Ishikawa (cell line): ENCODE results near the gene ANKRD24.

Source experiments
- CEBPB ChIP-seq: IDR thresholded peaks from 2 replicates; pipeline ENCODE4 v1.6.1; 2012
- CREB1 ChIP-seq: IDR thresholded peaks from 2 replicates; pipeline ENCODE4 v1.6.1; 2012; ENCODE audit warnings: low read depth
- EGR1 ChIP-seq: IDR thresholded peaks from 2 replicates; pipeline ENCODE4 v1.6.1; 2012
- EP300 ChIP-seq: IDR thresholded peaks from 2 replicates; pipeline ENCODE4 v1.6.1; 2012; ENCODE audit warnings: borderline replicate concordance
- FOXM1 ChIP-seq: IDR thresholded peaks from 2 replicates; pipeline ENCODE4 v1.6.1; 2012; ENCODE audit warnings: low read depth, borderline replicate concordance
- RAD21 ChIP-seq: IDR thresholded peaks from 2 replicates; pipeline ENCODE4 v1.6.1; 2012; ENCODE audit warnings: low read depth
- TAF1 ChIP-seq: IDR thresholded peaks from 2 replicates; pipeline ENCODE4 v1.6.1; 2012; ENCODE audit warnings: low read depth, mild to moderate bottlenecking
- TCF12 ChIP-seq: IDR thresholded peaks from 2 replicates; pipeline ENCODE4 v1.6.1; 2012; ENCODE audit warnings: low read depth
- USF1 ChIP-seq: IDR thresholded peaks from 2 replicates; pipeline ENCODE4 v1.6.1; 2012
- YY1 ChIP-seq: IDR thresholded peaks from 2 replicates; pipeline ENCODE4 v1.6.1; 2012; ENCODE audit warnings: low read depth
- TF ChIP-seq, protein P1 (sequence below): IDR thresholded peaks from 2 replicates; pipeline ENCODE4 v1.6.1; 2012
- TF ChIP-seq, protein P2 (sequence below): IDR thresholded peaks from 2 replicates; pipeline ENCODE4 v1.6.1; 2012; ENCODE audit warnings: low read depth, mild to moderate bottlenecking

DNA sequence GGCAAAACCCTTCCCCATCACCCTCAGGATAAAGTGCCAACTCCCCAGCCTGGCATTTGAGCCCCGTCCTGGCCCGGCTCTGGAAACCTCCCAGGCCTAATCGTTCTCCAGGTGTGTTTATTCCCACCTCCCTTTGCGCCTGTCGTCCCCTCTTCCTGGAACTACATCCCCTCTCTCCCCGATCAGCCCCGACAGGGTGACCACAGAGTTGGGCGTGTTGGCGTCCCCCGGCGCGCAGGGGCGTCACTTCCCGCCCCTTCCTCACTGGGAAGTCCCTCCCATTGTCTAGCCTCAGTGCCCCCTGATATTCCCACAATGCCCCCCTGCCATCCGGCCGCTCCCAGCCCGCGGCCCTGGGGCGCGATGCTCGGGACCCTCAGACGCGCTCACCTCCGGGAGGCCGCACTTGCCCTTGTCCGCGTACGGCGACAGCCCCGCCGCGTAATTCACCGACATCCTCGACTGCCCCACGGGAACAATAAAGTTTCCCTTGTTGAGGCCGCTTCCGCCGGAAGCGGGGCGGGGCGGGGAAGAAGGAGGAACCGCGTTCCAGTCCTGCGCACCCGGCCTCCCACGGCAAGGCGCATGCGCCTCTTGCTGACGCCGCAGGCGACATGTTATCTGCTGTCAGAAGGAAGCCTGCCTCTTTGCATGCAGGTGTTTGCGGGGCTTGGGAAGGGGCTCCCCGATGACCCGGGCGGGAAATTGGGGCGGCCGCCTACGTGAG lies at the start of gene ANKRD24, which contains the start of gene SIRT6:
- TF ChIP-seq EP300 (peak; percentile 43; the same call in 1 of the 2 replicates), RAD21 (no peak), FOXM1 (no peak), YY1 (peak; percentile 87), CREB1 (peak; percentile 46; the same call in 1 of the 2 replicates), CEBPB (no peak), TAF1 (peak; percentile 81), EGR1 (no peak), TCF12 (peak; percentile 76), USF1 (0 out of 2 replicates have a peak, but pooled peaks have one; percentile 26)
- TF ChIP-seq, protein P1, sequence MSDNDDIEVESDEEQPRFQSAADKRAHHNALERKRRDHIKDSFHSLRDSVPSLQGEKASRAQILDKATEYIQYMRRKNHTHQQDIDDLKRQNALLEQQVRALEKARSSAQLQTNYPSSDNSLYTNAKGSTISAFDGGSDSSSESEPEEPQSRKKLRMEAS = peak; percentile 67; the same call in 1 of the 2 replicates
- TF ChIP-seq, protein P2, sequence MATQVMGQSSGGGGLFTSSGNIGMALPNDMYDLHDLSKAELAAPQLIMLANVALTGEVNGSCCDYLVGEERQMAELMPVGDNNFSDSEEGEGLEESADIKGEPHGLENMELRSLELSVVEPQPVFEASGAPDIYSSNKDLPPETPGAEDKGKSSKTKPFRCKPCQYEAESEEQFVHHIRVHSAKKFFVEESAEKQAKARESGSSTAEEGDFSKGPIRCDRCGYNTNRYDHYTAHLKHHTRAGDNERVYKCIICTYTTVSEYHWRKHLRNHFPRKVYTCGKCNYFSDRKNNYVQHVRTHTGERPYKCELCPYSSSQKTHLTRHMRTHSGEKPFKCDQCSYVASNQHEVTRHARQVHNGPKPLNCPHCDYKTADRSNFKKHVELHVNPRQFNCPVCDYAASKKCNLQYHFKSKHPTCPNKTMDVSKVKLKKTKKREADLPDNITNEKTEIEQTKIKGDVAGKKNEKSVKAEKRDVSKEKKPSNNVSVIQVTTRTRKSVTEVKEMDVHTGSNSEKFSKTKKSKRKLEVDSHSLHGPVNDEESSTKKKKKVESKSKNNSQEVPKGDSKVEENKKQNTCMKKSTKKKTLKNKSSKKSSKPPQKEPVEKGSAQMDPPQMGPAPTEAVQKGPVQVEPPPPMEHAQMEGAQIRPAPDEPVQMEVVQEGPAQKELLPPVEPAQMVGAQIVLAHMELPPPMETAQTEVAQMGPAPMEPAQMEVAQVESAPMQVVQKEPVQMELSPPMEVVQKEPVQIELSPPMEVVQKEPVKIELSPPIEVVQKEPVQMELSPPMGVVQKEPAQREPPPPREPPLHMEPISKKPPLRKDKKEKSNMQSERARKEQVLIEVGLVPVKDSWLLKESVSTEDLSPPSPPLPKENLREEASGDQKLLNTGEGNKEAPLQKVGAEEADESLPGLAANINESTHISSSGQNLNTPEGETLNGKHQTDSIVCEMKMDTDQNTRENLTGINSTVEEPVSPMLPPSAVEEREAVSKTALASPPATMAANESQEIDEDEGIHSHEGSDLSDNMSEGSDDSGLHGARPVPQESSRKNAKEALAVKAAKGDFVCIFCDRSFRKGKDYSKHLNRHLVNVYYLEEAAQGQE = no peak
